Calu3 (cell line): ENCODE measurements around the gene TMEM127. TPM values are rescaled to one million over a fixed set of nuclear protein-coding genes. Genes with fewer than 3 reads are reported as not detected.

Experiments used
- BruUV-seq: library from RNA; stranded (reverse); fragments of 400-500 nt; replicated peaks from 2 replicates; lab custom pipeline; 2021; lab: Mats Ljungman, UMichigan
- CTCF ChIA-PET: fragments of 300-600 bp; sonication (Branson Sonifier 250); formaldehyde crosslinking; loops from one replicate; lab custom pipeline; 2022; ENCODE audit warnings: antibody characterized with exemption; lab: Charles Lee
- DNase-seq: peaks from one replicate; pipeline ENCODE4 v3.0.0; 2022
- H3K27ac Mint-ChIP-seq: one replicate; pipeline ENCODE4 v1.8.0; 2022; ENCODE audit warnings: mixed read lengths; ENCODE audit not compliant: unreplicated experiment
- H3K27me3 Mint-ChIP-seq: one replicate; pipeline ENCODE4 v1.8.0; 2022; ENCODE audit warnings: mixed read lengths; ENCODE audit not compliant: unreplicated experiment
- H3K36me3 Mint-ChIP-seq: one replicate; pipeline ENCODE4 v1.8.0; 2022; ENCODE audit warnings: mild to moderate bottlenecking, moderate library complexity, mixed read lengths; ENCODE audit not compliant: insufficient read depth, unreplicated experiment
- H3K4me1 Mint-ChIP-seq: one replicate; pipeline ENCODE4 v1.8.0; 2022; ENCODE audit warnings: mild to moderate bottlenecking, low read depth, mixed read lengths; ENCODE audit not compliant: unreplicated experiment
- H3K4me3 Mint-ChIP-seq: one replicate; pipeline ENCODE4 v1.8.0; 2022; ENCODE audit warnings: mild to moderate bottlenecking, low read depth, moderate library complexity, mixed read lengths; ENCODE audit not compliant: unreplicated experiment
- H3K9me3 Mint-ChIP-seq: one replicate; pipeline ENCODE4 v1.8.0; 2022; ENCODE audit warnings: low read depth, mixed read lengths; ENCODE audit not compliant: unreplicated experiment
- CTCF ChIP-seq: fragments of 200-600 bp; IDR thresholded peaks from one replicate; pipeline ENCODE4 v1.8.0; 2022; ENCODE audit warnings: antibody characterized with exemption; ENCODE audit not compliant: unreplicated experiment
- intact Hi-C: fragments of 100-400 bp; cut with micrococcal nuclease; formaldehyde crosslinking; loops from one replicate; pipeline ENCODE4 v1.10.0; 2022; ENCODE audit not compliant: unreplicated experiment
- total RNA-seq: library from RNA; stranded (reverse); gene quantifications from 2 replicates; pipeline ENCODE4 v1.2.3, GENCODE V29; 2022

Gene TMEM127
- total RNA-seq, 1 experiment from 2014 or later: 50.7 TPM

GRCh38 chr2:96209729-96210085 is 56.1 kb downstream of the TMEM127 start:
- Mint-ChIP-seq H3K36me3 (peaks cover 38% of the 10 kb centered on the region), H3K4me1 (peaks cover 16% of the 10 kb centered on the region), H3K9me3 (no peaks in the 10 kb centered on the region), H3K27ac (peak overlapping the region; percentile 36), H3K27me3 (no peaks in the 10 kb centered on the region), H3K4me3 (peak overlapping the region; percentile 90)
- no peak for DNase-seq
- TF ChIP-seq CTCF: no peak
- intact Hi-C loops: loop anchor here (2.0 kb wide), 1 partner anchor 51 kb away; no protein-coding TSS in a partner anchor
- CTCF ChIA-PET: no interaction called here
- BruUV-seq: no TSS peak

- no peaks in the 10 kb centered on the region for H3K9me3 Mint-ChIP-seq
- no peak for DNase-seq
- intact Hi-C loops: loop anchor here (2.0 kb wide), 1 partner anchor 52 kb away; no protein-coding TSS in a partner anchor
- peaks cover 38% of the 10 kb centered on the region for H3K36me3 Mint-ChIP-seq
- peaks cover 16% of the 10 kb centered on the region for H3K4me1 Mint-ChIP-seq
- peak overlapping the region; percentile 81 for H3K27ac Mint-ChIP-seq
- peak overlapping the region; percentile 90 for H3K4me3 Mint-ChIP-seq
- TSS peak; percentile 49 for BruUV-seq
- no peak for TF ChIP-seq CTCF
- H3K27me3 Mint-ChIP-seq: no peaks in the 10 kb centered on the region
- CTCF ChIA-PET: no interaction called here
Observed at GRCh38 chr2:96209011-96209728, 56.6 kb downstream of the TMEM127 start.

GRCh38 chr2:96208143-96209010 is 57.4 kb downstream of the TMEM127 start, which contains the start of gene STARD7:
TSS of gene STARD7 (minus strand) at chr2:96208827. CDS start at chr2:96208434, 393 bp downstream.
- no peak for TF ChIP-seq CTCF

GRCh38 chr2:96207774-96208142 is 58.0 kb downstream of the TMEM127 start:
- no TSS peak for BruUV-seq
- Mint-ChIP-seq H3K4me1 (peaks cover 27% of the 10 kb centered on the region), H3K4me3 (peak overlapping the region; percentile 90), H3K27ac (peak overlapping the region; percentile 81), H3K36me3 (peaks cover 42% of the 10 kb centered on the region), H3K9me3 (no peaks in the 10 kb centered on the region), H3K27me3 (no peaks in the 10 kb centered on the region)
- no peak for DNase-seq
- TF ChIP-seq CTCF: no peak
- intact Hi-C loops: loop anchor here (2.0 kb wide), 1 partner anchor 53 kb away; no protein-coding TSS in a partner anchor
- CTCF ChIA-PET: interaction anchor here (0.7 to 1.0 kb wide), 2 partner anchors 69 to 342 kb away, joined by 3 read pairs; partner anchors contain the start of gene ASTL

More at GRCh38 chr2:96208143-96209010, 57.4 kb downstream of the TMEM127 start, which contains the start of gene STARD7:
- peak within 1 kb of the TSS; percentile 90 for H3K4me3 Mint-ChIP-seq
- DNase-seq: peak; percentile 99
- H3K4me1 Mint-ChIP-seq: peaks cover 21% of the 10 kb centered on the region
- CTCF ChIA-PET: interaction anchor here (0.7 to 1.0 kb wide), 2 partner anchors 70 to 342 kb away, joined by 3 read pairs; partner anchors contain the start of gene ASTL
- BruUV-seq: no TSS peak
- no peaks in the 10 kb centered on the region for H3K9me3 Mint-ChIP-seq
- H3K36me3 Mint-ChIP-seq: peaks cover 42% of the 10 kb centered on the region
- H3K27ac Mint-ChIP-seq: peak within 1 kb of the TSS; percentile 81
- no peaks in the 10 kb centered on the region for H3K27me3 Mint-ChIP-seq
- intact Hi-C loops: loop anchor here (2.0 kb wide), 1 partner anchor 52 kb away; no protein-coding TSS in a partner anchor
